GM21786 (cell line): ENCODE results near the gene PRR35.
"Not testable (repeated sequence)": the region's sequence is repeated elsewhere in the genome, so short reads cannot be mapped to it uniquely, and the experiment has no call there.

Experiments
- ATAC-seq: cut with Tn5 transposase; IDR thresholded peaks from one replicate; pipeline ENCODE4 v1.9.1; 2021; ENCODE audit not compliant: unreplicated experiment

PRR35 gene

GRCh38 chr16:591892-592517 is 31.8 kb downstream of the PRR35 start:
- ATAC-seq = no peak

DNA sequence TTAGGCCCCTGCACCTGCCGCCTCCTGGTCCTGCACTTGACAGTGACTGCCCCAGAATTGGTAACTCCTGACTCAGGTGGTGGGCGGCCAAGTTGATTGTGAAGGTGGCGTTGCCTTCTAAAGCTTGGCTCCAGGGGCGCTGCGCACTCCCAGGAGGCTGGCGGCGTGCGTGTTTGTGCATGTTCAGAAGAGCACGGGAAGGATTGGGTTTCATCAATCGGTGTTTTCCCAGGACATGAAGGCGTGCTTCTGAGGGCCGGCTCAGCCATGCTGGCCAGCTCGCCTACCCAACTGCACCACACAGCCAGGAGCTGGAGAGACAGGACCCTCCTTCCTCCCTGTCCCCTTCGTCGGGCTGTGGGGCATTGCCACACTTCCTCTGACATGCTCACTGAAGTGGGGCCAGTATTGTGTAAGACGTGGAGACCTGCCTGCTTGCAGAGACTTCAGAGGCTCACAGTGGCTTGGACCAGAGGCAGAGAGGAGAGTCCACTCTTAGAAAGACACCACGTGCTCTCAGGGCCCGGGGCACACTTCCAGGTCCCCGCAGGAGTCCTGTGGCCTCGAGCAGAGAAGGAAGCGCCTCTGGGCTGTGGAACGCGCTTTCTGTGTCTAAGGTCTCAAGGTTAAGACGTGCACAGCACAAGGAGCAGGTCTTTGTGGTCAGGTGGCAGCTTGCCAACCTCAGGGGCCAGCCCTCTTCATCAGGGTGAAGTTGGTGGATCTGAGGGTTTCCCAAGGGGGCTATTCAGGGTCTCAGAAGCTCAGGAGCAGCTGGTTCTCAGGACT is 32.5 kb downstream of the PRR35 start:
- ATAC-seq = no peak

GRCh38 chr16:593406-593805 is 33.2 kb downstream of the PRR35 start:
- ATAC-seq = no peak

DNA sequence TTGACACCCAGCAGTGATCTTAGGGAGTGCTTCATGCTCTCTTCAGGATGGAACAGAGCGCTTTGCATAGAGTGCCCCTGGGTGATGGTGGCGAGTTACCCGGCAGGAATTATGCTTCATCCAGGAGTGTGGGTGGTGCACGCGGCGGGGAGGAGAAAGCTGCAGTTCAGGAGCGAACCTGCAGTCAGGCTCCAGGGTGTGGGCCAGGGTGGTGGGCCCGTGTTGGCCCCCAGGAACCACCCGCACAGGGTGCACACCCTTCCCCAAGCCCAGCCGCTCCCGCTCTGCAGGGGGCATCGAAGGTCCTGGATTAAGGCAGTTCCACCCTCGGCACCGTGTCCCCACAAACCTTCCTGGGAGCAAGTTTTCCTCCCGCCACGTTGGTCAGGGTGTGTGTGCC is 33.6 kb downstream of the PRR35 start:
- no peak for ATAC-seq

- no peak for ATAC-seq
Measured at GRCh38 chr16:595094-595528, 34.9 kb downstream of the PRR35 start.

GRCh38 chr16:595942-596735 is 35.9 kb downstream of the PRR35 start:
- ATAC-seq = no peak

DNA sequence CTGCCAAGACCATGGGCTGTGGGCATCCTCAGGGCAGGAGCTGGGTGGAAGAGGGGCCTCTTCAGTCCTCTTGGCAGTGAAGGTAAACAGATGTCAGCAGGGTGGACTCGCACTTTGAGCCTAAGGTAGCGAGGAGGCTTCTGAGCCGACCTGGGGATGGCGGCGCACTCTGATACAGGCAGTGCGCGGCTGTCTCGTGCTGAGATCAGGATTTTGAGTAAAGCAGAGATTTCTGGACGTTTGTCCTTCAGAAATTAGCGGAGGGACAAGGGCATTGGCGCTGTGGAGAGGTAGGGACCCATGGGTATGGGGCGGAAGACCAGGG is 36.5 kb downstream of the PRR35 start:
- ATAC-seq = no peak

DNA sequence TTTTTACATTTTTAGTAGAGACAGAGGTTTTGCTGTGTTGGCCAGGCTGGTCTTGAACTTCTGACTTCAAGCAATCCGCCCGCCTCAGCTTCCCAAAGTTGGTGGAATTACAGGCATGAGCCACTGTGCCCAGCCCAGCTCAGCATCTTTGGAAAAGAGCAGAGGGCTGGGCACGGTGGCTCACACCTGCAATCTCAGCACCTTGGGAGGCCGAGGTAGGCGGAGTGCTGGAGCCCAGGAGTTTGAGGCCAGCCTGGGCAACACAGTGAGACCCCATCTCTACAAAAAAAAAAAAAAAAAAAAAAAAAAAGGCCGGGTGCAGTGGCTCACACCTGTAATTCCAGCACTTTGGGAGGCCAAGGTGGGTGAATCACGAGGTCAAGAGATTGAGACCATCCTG is 37.5 kb downstream of the PRR35 start:
- not testable (repeated sequence) for ATAC-seq

DNA sequence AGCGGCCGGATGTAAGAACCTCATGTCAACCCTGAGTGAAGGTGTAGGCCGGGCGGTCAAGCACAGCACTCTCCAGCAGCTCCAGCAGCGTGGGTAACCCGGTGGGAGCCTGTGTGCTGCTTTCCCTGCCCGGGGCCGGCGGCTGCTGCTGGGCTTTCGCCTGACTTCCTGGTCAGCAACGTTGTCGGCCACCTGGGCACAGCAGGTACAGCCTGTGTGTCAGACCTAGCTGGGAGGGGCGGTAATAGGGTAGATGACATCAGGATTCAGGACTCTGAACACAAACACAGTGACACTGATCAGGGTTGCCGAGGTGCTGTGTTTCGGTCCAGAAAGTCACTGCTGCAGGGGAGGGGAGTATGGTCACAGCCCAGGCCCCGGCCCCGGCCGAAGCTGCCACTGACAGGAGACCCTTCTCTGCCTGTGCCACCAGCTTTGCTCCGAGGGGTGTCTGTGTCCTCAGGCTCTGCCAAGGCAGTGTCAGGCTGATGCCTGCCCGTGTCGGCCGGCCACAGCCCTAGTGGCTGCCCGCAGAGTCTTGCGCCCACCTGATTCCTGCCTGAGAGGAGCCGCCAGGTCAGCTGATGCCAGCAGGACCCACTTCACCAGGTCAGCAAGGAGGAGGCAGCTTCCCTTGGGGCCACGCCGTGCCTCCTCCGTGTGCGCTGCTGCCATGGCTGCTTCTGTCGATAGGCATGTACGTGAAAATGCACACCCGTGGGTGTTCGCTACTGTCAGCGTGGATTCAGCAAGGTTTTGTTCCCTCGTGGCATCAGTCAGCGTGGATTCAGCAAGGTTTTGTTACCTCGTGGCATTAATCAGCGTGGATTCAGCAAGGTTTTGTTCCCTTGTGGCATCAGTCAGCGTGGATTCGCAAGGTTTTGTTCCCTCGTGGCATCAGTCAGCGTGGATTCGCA is 38.9 kb downstream of the PRR35 start:
- no peak for ATAC-seq

DNA sequence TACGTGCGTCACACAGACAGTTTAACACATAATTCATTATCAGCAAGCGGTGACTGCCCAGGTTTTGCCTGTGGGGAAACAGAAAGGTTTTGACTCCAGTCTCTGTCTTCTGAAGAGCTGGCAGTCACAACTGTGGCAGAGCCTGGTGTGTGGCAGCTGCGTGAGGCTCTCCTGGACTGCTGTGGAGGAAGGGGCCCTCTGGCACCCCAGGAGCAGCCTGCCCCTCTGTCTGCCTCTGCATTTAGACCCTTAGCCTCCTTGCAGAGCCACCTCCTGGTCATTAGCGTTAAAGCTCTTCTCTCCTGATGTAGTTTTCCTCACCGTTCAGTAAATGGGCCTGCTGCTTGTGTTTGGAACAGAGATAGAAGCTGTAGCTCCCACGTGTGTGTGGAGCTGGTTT is 40.6 kb downstream of the PRR35 start:
- ATAC-seq = no peak

GRCh38 chr16:603933-604332 is 43.7 kb downstream of the PRR35 start:
- ATAC-seq = no peak

DNA sequence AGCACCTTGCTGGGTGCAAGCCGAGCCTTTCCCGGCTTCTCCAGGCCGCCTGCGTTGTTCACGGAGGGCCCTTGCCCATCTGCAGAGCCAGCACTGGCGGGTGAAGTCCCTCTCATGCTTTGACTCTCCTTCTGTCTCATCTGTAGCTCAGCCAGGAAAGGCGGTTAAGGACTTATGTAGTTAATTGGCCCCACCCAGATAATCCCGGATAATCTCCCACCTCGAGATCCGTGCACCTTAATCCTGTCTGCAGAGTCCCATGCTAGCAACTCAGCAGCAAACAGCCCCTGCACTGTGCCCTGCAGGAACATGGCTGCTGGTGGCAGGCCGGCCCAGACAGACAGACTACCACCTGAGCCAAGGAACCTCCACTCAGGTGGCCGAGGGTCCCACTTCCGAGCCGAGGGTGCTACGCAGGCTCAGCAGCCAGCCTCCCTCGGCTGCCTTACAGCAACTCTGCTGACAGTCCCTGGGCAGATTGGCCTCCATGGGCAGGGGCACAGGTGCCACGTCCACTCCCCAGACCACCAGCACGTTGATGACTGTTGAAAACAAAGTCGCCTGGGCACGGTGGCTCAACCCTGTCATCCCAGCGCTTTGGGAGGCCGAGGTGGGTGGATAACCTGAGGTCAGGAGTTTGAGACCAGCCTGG is 46.6 kb downstream of the PRR35 start:
- ATAC-seq = no peak

- no peak for ATAC-seq
Measured at GRCh38 chr16:608019-608418, 47.8 kb downstream of the PRR35 start.

DNA sequence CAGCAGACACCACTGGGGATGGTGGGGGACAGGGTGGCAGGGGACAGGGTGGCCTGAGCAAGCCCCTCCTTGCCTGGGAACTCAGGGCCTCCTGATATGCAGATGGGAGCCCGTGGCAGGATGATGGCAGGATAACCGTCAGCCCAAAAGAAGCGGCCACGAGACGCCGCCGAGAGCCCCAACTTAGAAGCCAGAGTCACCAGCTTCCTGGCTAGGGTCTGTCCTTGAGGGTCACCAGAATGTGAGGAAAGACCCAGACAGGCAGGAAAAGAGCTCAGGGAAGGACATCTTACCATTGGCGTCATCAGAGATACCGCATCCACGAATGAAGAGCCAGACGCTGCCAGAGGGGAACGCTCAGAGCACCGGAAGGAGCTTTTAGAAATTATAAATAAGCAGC is 49.1 kb downstream of the PRR35 start:
- ATAC-seq = no peak

DNA sequence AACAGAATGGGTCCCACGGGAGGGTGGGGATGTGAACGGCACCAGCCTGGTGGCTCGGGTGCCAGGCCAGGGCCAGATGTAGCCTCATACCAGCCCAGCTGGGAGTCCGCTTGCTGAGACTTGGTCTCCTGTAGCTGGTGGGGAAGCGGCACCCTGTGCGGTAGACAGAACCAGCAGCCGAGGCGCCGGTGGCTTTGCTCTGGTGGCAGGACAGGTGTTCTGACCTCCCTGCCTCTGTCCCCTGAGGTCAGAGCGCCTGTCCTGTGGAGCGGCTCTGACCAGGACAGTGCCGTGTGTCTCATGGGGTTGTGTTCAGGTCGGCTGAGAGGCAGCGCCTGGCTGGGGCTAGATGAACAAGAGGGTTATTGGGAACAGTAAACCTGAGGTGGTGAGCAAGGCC is 49.8 kb downstream of the PRR35 start:
- no peak for ATAC-seq

- ATAC-seq = no peak
Measured at GRCh38 chr16:610513-611381, 50.6 kb downstream of the PRR35 start.

- no peak for ATAC-seq
Measured at GRCh38 chr16:615122-615521, 54.9 kb downstream of the PRR35 start.
